ENCODE results near the gene IL24.

IL24 gene

GRCh38 chr1:206880314-206880713, 16.9 kb upstream of the IL24 start:
- no peak for DNase-seq (ENCODE audit: low read depth)

DNA sequence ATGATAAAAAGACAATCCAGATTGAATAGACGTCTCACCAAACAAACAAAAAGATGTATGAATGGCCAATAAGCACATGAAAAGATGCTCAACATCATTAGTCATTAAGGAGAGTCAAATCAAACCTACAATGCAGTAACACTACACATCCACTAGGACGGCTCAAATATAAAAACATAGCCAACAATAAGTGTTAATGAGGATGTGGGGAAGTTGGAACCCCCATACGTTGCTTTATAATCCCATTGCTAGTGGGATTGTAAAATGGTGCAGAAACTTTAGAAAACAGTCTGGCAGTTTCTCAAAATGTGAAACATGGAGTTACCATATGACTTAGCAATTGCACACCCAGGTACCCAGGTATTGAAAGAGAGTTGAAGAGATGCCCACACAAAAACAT, 14.7 kb upstream of the IL24 start:
- DNase-seq (ENCODE audit: low read depth) = no peak

- DNase-seq (ENCODE audit: low read depth) = no peak
Observed at GRCh38 chr1:206883160-206883559, 14.1 kb upstream of the IL24 start.

GRCh38 chr1:206883876-206884275, 13.4 kb upstream of the IL24 start:
- DNase-seq (ENCODE audit: low read depth) = no peak

DNA sequence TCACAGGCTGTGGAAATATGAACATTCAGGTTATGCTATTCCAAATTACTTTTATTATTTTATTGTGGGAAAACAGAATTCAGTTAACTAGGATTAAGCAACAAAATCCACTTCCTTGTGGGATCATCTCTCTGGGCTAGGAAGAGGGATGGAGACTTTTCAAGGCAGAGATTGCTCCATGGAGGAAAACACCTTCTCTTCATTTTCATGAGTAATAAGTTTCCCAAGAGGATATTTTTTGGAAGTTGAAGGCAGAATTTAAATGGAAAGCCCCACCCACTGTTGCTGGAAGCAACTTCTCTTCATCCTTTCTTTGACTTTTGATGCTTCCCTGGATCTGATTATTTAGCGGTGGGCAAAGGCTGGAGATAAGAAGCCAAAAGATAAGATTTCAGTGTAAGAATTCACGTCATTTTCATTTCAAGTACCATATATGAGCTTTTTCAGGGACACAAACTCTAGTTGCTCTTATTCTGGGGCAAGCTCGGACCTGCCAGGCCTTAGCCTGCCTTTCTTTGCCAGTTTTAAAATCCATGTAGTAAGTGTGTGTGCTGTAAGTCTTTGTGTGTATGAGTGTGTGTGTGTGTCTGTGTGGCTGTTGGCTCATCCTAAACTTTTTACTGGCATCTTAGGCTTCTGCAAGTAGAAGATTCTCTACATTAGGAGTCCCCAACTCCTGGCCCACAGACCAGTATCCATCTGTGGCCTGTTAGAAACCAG, 11.7 kb upstream of the IL24 start:
- no peak for DNase-seq (ENCODE audit: low read depth)

DNA sequence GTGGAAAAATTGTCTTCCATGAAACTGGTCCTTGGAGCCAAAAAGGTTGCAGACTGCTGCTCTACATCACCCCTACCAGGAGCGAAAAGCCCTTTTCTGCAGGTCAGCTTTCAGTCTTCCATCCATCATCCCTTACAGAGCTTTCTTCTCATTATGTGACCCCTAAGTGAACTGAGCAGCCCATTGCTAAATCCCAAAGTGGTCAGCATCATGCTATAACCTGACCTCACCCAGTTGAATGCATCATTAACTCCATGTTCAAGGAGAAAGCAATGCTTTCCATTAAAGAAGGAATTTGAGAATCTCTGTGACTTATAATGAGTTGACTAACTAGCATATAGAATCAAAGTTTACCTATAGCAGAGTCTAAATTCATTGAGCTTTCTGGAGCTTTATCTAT, 10.4 kb upstream of the IL24 start:
- no peak for DNase-seq (ENCODE audit: low read depth)

DNA sequence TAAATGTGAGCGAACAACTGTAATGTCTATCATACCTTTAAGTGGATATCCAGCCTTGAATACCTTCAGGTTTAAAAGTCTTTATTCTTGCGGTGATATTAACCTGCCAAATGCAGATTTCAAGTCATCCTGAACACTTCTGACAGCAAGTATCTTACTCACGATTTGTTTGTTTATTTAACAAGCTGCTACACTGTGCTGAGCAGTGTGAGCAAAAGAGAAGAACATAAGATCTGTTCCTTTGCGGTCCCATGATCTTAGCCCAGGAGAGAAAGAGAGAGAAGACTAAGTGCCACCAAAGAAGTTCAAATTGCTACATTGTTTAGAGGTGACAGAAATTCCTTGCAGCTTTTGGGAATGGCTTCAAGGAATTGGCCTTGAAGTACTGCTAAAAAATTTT, 9.5 kb upstream of the IL24 start:
- no peak for DNase-seq (ENCODE audit: low read depth)

- DNase-seq (ENCODE audit: low read depth) = no peak
Observed at GRCh38 chr1:206890125-206891060, 6.8 kb upstream of the IL24 start.

GRCh38 chr1:206891412-206891811, 5.8 kb upstream of the IL24 start:
- no peak for DNase-seq (ENCODE audit: low read depth)

GRCh38 chr1:206892351-206892984, 4.8 kb upstream of the IL24 start:
- DNase-seq (ENCODE audit: low read depth) = no peak

- no peak for DNase-seq (ENCODE audit: low read depth)
Observed at GRCh38 chr1:206893380-206893779, 3.9 kb upstream of the IL24 start.

GRCh38 chr1:206895325-206895724, 1.9 kb upstream of the IL24 start:
- DNase-seq (ENCODE audit: low read depth) = no peak

DNA sequence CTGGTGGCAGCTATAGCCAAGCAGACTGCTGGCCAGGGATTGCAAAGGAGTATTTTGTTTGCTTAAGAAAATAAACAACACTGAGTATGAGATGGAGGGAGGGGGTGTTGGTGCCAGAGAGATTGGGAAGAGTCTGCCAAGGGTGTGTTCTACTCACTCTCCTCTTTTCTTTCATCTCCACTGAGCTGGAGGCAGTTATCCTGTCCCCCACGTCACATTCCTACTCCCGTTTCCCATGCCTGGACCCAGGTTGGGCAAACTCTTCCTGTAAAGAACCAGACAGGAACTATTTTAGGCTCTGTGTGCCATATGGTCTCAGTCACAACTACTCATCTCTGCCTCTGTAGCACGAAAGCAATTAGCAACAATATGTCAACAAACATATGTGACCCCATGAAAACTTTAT, 1.4 kb upstream of the IL24 start:
- no peak for DNase-seq (ENCODE audit: low read depth)

- no peak for DNase-seq (ENCODE audit: low read depth)
Observed at GRCh38 chr1:206896261-206896660, 982 bp upstream of the IL24 start.

GRCh38 chr1:206898089-206898914, 1.1 kb downstream of the IL24 start:
- DNase-seq (ENCODE audit: low read depth) = no peak

DNA sequence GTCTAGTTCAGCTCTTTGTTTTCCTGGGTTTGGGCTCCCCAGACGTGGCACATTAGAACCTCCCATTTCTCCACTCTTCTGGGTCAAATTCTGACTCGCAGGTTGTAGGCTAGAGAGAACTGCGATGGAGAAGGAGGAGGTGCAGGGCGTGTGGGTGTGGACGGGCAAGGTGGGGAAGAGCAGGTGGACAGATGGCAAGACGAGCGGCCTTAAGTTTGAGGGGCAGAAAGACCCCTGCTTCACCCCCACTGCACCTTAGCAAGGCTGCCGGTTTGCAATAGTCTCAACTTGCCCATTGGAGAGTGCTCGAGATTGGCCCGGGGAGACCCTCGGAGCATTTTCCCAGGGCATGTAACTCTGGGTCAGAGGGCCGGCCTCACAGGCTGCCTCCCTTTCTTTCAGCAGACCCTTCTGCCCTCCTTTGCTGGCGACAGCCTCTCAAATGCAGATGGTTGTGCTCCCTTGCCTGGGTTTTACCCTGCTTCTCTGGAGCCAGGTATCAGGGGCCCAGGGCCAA, 1.7 kb downstream of the IL24 start:
- DNase-seq (ENCODE audit: low read depth) = no peak

DNA sequence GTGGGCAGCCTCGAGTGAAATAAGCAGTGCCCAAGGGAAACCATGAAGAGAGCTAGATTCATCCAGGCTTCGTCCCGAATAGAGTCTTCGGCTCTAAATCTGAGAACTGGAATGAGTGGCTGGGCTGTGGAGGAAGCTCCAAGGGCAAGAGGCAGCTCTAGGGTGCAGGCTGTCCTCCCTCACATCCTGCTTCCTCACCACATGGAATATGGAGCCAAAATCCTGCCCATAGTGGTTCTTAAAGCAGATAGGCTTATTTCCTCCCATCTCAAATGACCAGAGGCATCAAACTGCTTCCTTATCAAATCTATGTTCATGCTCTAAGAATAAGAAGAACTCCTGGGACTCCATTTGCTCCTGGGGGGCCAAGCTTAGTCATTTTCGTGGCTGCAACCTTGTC, 2.5 kb downstream of the IL24 start:
- DNase-seq (ENCODE audit: low read depth) = no peak

DNA sequence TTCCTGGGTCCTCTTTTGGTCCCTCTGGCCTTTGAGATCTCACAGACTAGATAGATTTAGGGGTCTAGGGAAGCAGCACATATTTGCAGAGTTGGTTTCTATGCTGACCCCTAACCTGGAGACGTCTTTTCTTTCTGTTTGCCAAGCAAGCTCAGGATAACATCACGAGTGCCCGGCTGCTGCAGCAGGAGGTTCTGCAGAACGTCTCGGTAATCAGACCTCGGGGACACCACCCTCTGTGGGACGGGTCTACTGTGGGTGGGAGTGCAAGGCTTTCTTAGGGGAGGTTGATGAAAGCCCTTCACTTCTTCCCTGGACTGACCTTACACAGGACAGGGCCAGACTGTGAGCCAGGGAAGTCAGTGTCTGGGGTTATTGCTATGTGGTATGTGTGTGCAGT, 2.9 kb downstream of the IL24 start:
- DNase-seq (ENCODE audit: low read depth) = no peak

GRCh38 chr1:206901944-206902343, 4.7 kb downstream of the IL24 start:
- no peak for DNase-seq (ENCODE audit: low read depth)

DNA sequence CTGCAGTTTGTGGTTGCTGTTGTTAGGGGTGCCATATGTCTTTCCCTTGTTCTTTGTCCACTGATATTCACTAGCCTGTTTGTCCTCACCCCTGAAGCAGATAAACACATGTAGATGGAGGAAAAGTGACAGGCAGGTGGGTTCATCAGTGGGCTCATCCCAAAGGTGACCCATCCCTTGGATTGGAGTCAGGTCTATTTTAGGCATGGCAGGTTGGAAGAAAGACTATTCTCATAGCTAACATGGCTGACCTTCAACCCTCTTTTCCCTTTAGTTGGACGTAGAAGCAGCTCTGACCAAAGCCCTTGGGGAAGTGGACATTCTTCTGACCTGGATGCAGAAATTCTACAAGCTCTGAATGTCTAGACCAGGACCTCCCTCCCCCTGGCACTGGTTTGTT, 5.5 kb downstream of the IL24 start:
- no peak for DNase-seq (ENCODE audit: low read depth)

DNA sequence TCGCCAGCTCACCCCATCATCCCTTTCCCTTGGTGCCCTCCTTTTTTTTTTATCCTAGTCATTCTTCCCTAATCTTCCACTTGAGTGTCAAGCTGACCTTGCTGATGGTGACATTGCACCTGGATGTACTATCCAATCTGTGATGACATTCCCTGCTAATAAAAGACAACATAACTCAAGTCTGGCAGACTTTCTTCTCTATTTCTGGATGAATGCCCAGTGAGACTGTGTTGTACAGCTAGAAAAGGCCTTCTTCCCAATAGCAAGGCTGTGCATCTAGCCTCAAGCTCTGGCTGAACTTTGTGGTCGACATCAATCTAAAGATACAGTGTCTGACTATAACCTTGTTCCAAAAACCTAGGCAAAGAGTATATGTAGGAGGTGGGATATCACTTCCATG, 6.4 kb downstream of the IL24 start:
- no peak for DNase-seq (ENCODE audit: low read depth)

All from activated gamma-delta T cell treated with anti-CD3 and anti-CD28 coated beads, Interleukin-2, amount 50 U/mL, for 16 hours (primary cell).